Measurements from ENCODE around the gene RAI1. TPM values are rescaled to one million over a fixed set of nuclear protein-coding genes. Genes with fewer than 3 reads are reported as not detected.

RAI1 gene
- total RNA-seq, 1 donor from 2014 or later: 39.1 TPM

DNA sequence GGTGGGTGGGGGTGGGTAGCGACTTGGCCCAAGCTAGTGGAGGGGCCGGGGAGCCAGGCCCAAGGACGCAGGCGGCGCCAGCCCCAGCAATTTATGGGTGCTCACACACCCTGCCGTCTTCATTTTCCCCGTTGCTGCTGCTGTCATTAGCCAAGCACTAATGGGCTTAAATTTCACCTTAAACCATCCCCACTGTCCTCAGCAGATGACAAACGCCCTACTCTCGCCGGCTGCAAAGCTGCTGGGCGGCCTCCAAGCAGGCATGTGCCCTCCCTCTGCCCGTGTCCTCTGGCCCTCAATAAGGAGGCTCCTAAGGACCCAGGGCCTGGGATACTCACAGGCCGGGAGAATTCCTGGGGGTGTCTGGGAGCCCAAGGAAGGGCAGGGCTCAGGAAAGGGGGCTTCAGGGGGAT, 89.4 kb downstream of the RAI1 start:
- Mint-ChIP-seq H3K4me1 (ENCODE audit: low read depth, unreplicated experiment) (peaks cover 47% of the 10 kb centered on the region), H3K9me3 (ENCODE audit: unreplicated experiment) (no peaks in the 10 kb centered on the region), H3K27ac (ENCODE audit: unreplicated experiment) (no peak overlapping the region), H3K4me3 (ENCODE audit: unreplicated experiment) (no peak overlapping the region), H3K36me3 (ENCODE audit: low read depth, unreplicated experiment) (peaks cover 9% of the 10 kb centered on the region), H3K27me3 (ENCODE audit: low read depth, unreplicated experiment) (no peaks in the 10 kb centered on the region)
- Histone ChIP-seq H3K27me3 (ENCODE audit: insufficient read depth, low read length) (no peaks in the 10 kb centered on the region), H3K79me2 (ENCODE audit: insufficient read depth, low read length) (peaks cover 76% of the 10 kb centered on the region), H4K20me1 (ENCODE audit: insufficient read depth, low read length) (peaks cover 95% of the 10 kb centered on the region), H3K9ac (ENCODE audit: low read length) (no peak overlapping the region), H3K4me1 (ENCODE audit: insufficient read depth, low read length) (peaks cover 28% of the 10 kb centered on the region), H3K36me3 (ENCODE audit: insufficient read depth, low read length) (no peaks in the 10 kb centered on the region), H2AFZ (ENCODE audit: low read depth, low read length) (no peak overlapping the region), H3K9me3 (ENCODE audit: insufficient read depth, low read depth, low read length) (no peaks in the 10 kb centered on the region), H3K4me2 (ENCODE audit: low read length) (no peak overlapping the region), H3K27ac (ENCODE audit: low read depth, low read length) (no peak overlapping the region), H3K4me3 (ENCODE audit: insufficient read depth, low read depth, low read length) (no peak overlapping the region)
- FAIRE-seq: no peak
- TF ChIP-seq, protein P1, sequence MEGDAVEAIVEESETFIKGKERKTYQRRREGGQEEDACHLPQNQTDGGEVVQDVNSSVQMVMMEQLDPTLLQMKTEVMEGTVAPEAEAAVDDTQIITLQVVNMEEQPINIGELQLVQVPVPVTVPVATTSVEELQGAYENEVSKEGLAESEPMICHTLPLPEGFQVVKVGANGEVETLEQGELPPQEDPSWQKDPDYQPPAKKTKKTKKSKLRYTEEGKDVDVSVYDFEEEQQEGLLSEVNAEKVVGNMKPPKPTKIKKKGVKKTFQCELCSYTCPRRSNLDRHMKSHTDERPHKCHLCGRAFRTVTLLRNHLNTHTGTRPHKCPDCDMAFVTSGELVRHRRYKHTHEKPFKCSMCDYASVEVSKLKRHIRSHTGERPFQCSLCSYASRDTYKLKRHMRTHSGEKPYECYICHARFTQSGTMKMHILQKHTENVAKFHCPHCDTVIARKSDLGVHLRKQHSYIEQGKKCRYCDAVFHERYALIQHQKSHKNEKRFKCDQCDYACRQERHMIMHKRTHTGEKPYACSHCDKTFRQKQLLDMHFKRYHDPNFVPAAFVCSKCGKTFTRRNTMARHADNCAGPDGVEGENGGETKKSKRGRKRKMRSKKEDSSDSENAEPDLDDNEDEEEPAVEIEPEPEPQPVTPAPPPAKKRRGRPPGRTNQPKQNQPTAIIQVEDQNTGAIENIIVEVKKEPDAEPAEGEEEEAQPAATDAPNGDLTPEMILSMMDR (IDR thresholded peaks at IDR 0.05; ENCODE audit: insufficient read depth, low read depth, low read length): no peak
- TF ChIP-seq EZH2 (IDR thresholded peaks at IDR 0.05; ENCODE audit: insufficient read depth, low read length): no peak
- DNase-seq (ENCODE audit: low read depth): no peak

DNA sequence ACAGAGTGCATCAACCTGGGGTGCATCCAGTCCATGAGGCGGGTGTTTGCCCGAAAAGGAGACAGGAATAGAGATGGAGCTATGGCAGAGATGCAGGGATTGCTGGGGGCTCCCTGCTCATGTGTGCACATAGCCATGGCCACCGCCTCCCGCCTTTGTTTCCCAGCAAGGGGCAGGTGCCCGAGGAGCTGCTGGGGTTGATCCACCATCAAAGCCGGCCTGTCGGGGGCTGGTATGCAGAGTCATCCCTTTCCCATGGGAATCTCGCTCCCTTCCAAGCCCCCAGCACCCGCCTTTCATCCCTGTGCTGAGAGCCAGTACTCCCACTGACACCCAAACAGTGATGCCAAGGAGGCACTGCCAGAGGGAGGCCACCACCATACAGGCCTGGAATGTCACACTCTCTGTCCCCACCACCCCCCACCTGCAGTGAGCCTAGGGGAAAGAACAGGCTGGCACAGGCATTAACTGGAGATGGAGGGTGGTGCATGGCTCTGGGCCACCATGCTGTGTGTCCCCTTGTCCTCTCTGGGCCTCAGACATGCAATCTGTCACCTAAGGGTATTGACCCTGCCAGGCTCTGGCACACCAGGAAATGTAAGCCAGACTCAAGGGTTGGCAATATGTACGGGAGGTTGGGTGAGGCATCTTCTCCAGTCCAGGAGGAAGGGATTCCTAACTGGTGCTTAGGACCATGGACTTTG, 90.4 kb downstream of the RAI1 start:
- Histone ChIP-seq H3K9me3 (ENCODE audit: insufficient read depth, low read depth, low read length) (no peaks in the 10 kb centered on the region), H3K27ac (ENCODE audit: low read depth, low read length) (no peak overlapping the region), H3K79me2 (ENCODE audit: insufficient read depth, low read length) (peaks cover 68% of the 10 kb centered on the region), H3K4me2 (ENCODE audit: low read length) (no peak overlapping the region), H3K27me3 (ENCODE audit: insufficient read depth, low read length) (no peaks in the 10 kb centered on the region), H3K4me1 (ENCODE audit: insufficient read depth, low read length) (peaks cover 26% of the 10 kb centered on the region), H4K20me1 (ENCODE audit: insufficient read depth, low read length) (peaks cover 95% of the 10 kb centered on the region), H2AFZ (ENCODE audit: low read depth, low read length) (no peak overlapping the region), H3K9ac (ENCODE audit: low read length) (no peak overlapping the region), H3K36me3 (ENCODE audit: insufficient read depth, low read length) (no peaks in the 10 kb centered on the region), H3K4me3 (ENCODE audit: insufficient read depth, low read depth, low read length) (no peak overlapping the region)
- Mint-ChIP-seq H3K27me3 (ENCODE audit: low read depth, unreplicated experiment) (no peaks in the 10 kb centered on the region), H3K4me1 (ENCODE audit: low read depth, unreplicated experiment) (peaks cover 40% of the 10 kb centered on the region), H3K27ac (ENCODE audit: unreplicated experiment) (no peak overlapping the region), H3K9me3 (ENCODE audit: unreplicated experiment) (no peaks in the 10 kb centered on the region), H3K4me3 (ENCODE audit: unreplicated experiment) (no peak overlapping the region), H3K36me3 (ENCODE audit: low read depth, unreplicated experiment) (peaks cover 9% of the 10 kb centered on the region)
- FAIRE-seq (no peak), DNase-seq (ENCODE audit: low read depth) (no peak)
- TF ChIP-seq, protein P1 (IDR thresholded peaks at IDR 0.05; ENCODE audit: insufficient read depth, low read depth, low read length): no peak
- no peak for TF ChIP-seq EZH2 (IDR thresholded peaks at IDR 0.05; ENCODE audit: insufficient read depth, low read length)

DNA sequence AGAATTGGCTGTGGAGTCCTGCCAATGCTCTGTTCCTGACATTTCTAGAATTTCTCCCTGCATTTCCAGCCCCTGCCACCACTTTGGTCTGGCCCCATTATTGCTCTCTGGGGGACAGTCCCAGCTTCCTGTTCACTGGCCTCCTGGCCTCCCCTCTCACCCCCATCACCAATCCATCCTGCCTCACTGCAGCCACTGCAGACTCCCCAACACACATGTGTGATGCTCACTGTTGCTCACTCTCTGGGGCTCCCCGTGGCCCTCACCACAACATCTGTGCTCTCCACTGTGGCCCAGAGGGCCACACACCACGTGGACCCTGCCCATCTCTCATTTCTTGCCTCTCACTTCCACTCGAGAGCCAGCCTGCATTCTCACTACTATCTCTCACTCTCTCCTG, 91.0 kb downstream of the RAI1 start:
- Histone ChIP-seq H3K79me2 (ENCODE audit: insufficient read depth, low read length) (peaks cover 71% of the 10 kb centered on the region), H3K4me1 (ENCODE audit: insufficient read depth, low read length) (peaks cover 22% of the 10 kb centered on the region), H4K20me1 (ENCODE audit: insufficient read depth, low read length) (peaks cover 95% of the 10 kb centered on the region), H3K9me3 (ENCODE audit: insufficient read depth, low read depth, low read length) (no peaks in the 10 kb centered on the region), H3K9ac (ENCODE audit: low read length) (no peak overlapping the region), H3K4me2 (ENCODE audit: low read length) (no peak overlapping the region), H3K27me3 (ENCODE audit: insufficient read depth, low read length) (no peaks in the 10 kb centered on the region), H2AFZ (ENCODE audit: low read depth, low read length) (no peak overlapping the region), H3K4me3 (ENCODE audit: insufficient read depth, low read depth, low read length) (no peak overlapping the region), H3K27ac (ENCODE audit: low read depth, low read length) (no peak overlapping the region), H3K36me3 (ENCODE audit: insufficient read depth, low read length) (no peaks in the 10 kb centered on the region)
- no peak for TF ChIP-seq EZH2 (IDR thresholded peaks at IDR 0.05; ENCODE audit: insufficient read depth, low read length)
- TF ChIP-seq, protein P1 (IDR thresholded peaks at IDR 0.05; ENCODE audit: insufficient read depth, low read depth, low read length): no peak
- H3K4me1 Mint-ChIP-seq (ENCODE audit: low read depth, unreplicated experiment): peaks cover 35% of the 10 kb centered on the region
- H3K27me3 Mint-ChIP-seq (ENCODE audit: low read depth, unreplicated experiment): no peaks in the 10 kb centered on the region
- H3K36me3 Mint-ChIP-seq (ENCODE audit: low read depth, unreplicated experiment): peaks cover 9% of the 10 kb centered on the region
- DNase-seq (ENCODE audit: low read depth) (no peak), FAIRE-seq (no peak)
- H3K27ac Mint-ChIP-seq (ENCODE audit: unreplicated experiment): no peak overlapping the region
- H3K4me3 Mint-ChIP-seq (ENCODE audit: unreplicated experiment): no peak overlapping the region
- no peaks in the 10 kb centered on the region for H3K9me3 Mint-ChIP-seq (ENCODE audit: unreplicated experiment)
